ENCODE results near the gene RAI14. TPM values are rescaled to one million over a fixed set of nuclear protein-coding genes. Genes with fewer than 3 reads are reported as not detected.
A peak's percentile ranks its signal among the peaks of the same experiment; 100 is the strongest.

RAI14 gene
- total RNA-seq, 1 donor from 2014 or later: 92.7 TPM

DNA sequence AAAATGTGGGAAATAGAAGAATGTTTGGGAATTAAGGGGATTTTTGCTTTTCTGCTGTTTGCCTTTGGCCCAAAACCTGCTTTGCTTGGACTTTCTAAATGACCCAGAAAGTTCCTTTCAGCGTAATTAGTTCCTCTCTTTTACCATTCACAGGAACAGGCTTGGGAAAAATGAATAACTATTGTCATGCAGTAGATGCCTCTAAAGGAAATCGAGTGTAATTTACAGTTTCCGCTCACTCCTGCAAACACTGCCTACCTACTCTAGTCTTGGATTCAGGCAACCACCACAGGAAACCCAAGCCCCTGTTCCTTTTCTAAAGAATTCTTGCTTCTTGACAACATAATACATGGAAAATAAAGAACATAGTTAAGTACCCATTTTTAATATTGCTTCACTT lies 207.8 kb downstream of the RAI14 start:
- Mint-ChIP-seq H3K27ac (ENCODE audit: unreplicated experiment) (no peak overlapping the region), H3K36me3 (ENCODE audit: low read depth) (no peaks in the 10 kb centered on the region), H3K9me3 (no peaks in the 10 kb centered on the region), H3K4me3 (no peak overlapping the region), H3K27me3 (ENCODE audit: low read depth) (no peaks in the 10 kb centered on the region), H3K4me1 (peaks cover 13% of the 10 kb centered on the region)
- no peak for DNase-seq (ENCODE audit: low read depth, low spot score)
- TF ChIP-seq, protein P1, sequence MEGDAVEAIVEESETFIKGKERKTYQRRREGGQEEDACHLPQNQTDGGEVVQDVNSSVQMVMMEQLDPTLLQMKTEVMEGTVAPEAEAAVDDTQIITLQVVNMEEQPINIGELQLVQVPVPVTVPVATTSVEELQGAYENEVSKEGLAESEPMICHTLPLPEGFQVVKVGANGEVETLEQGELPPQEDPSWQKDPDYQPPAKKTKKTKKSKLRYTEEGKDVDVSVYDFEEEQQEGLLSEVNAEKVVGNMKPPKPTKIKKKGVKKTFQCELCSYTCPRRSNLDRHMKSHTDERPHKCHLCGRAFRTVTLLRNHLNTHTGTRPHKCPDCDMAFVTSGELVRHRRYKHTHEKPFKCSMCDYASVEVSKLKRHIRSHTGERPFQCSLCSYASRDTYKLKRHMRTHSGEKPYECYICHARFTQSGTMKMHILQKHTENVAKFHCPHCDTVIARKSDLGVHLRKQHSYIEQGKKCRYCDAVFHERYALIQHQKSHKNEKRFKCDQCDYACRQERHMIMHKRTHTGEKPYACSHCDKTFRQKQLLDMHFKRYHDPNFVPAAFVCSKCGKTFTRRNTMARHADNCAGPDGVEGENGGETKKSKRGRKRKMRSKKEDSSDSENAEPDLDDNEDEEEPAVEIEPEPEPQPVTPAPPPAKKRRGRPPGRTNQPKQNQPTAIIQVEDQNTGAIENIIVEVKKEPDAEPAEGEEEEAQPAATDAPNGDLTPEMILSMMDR (conservative IDR thresholded peaks at IDR 0.05): no peak

GRCh38 chr5:34865091-34865490 lies 209.0 kb downstream of the RAI14 start:
- Mint-ChIP-seq H3K27ac (ENCODE audit: unreplicated experiment) (no peak overlapping the region), H3K4me1 (peaks cover 23% of the 10 kb centered on the region), H3K36me3 (ENCODE audit: low read depth) (peaks cover 4% of the 10 kb centered on the region), H3K4me3 (no peak overlapping the region), H3K27me3 (ENCODE audit: low read depth) (no peaks in the 10 kb centered on the region), H3K9me3 (no peaks in the 10 kb centered on the region)
- no peak for DNase-seq (ENCODE audit: low read depth, low spot score)
- TF ChIP-seq, protein P1 (conservative IDR thresholded peaks at IDR 0.05): no peak

DNA sequence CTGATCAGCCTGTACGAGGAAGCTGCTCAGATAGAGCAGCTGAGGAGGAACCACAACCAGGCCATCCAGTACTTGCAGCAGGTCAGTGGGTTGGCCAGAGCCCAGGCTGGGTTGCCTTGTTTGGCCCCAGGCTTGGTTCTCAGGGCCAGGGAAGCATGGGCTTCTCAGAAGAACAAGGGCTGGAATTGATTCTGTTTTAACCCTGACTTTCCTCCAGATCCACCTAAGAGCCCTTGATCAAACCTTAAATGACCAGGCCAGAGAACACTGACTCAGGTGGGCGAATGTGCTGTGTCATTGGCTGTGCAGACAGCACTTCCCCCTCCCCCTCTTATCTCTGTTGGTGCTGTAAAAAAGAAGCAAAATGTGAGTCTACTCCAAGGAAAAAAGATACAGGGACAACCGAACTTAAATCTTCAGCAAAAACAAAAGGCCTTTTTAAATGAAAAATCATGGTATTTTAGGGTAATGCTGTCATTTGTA lies 210.9 kb downstream of the RAI14 start:
- DNase-seq (ENCODE audit: low read depth, low spot score): no peak
- Mint-ChIP-seq H3K27ac (ENCODE audit: unreplicated experiment) (no peak overlapping the region), H3K36me3 (ENCODE audit: low read depth) (peaks cover 10% of the 10 kb centered on the region), H3K9me3 (no peaks in the 10 kb centered on the region), H3K27me3 (ENCODE audit: low read depth) (no peaks in the 10 kb centered on the region), H3K4me3 (no peak overlapping the region), H3K4me1 (peaks cover 23% of the 10 kb centered on the region)
- TF ChIP-seq, protein P1 (conservative IDR thresholded peaks at IDR 0.05): no peak

DNA sequence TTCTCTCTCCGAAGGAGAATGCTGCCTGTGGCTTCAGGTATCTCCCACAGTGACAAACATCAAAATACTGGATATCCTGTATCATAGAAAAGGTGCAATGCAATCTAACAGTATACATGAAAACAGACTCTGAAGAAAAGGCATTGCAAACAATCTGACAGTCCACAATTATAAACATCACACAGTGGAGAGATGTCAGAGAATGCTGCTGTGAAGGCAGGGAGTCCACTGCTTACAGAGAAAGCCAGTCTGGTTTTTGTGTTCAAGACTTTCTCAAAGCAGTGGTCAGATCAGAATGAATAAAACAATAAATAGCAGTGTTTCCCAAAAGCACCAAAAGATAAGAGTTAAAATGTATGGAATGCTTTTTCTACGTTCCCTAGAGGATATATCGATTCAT lies 211.5 kb downstream of the RAI14 start:
- Mint-ChIP-seq H3K9me3 (no peaks in the 10 kb centered on the region), H3K27ac (ENCODE audit: unreplicated experiment) (no peak overlapping the region), H3K27me3 (ENCODE audit: low read depth) (no peaks in the 10 kb centered on the region), H3K4me3 (no peak overlapping the region), H3K4me1 (peaks cover 23% of the 10 kb centered on the region), H3K36me3 (ENCODE audit: low read depth) (peaks cover 10% of the 10 kb centered on the region)
- no peak for DNase-seq (ENCODE audit: low read depth, low spot score)
- TF ChIP-seq, protein P1 (conservative IDR thresholded peaks at IDR 0.05): no peak

DNA sequence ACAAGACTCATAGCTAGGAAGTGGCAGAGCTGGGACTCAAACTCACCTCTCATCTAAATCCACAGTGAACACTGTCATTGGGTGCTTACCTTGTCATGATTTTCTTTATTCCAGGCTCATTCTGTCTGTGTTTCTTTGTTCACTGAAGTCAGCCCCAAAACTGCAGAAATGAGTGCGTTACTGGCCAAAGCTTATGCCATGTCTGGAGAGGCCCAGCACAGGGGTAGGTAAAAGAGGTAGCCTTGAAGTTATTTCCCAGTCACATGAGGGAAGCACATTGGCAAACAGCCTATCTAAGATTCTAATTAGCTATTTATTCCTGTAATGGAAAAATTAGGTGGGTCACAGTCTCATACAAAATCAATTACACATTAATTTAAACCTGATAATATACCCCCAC lies 212.7 kb downstream of the RAI14 start:
- H3K36me3 Mint-ChIP-seq (ENCODE audit: low read depth): peaks cover 10% of the 10 kb centered on the region
- H3K27me3 Mint-ChIP-seq (ENCODE audit: low read depth): no peaks in the 10 kb centered on the region
- H3K9me3 Mint-ChIP-seq: no peaks in the 10 kb centered on the region
- H3K27ac Mint-ChIP-seq (ENCODE audit: unreplicated experiment): peak overlapping the region; percentile 81
- no peak overlapping the region for H3K4me3 Mint-ChIP-seq
- TF ChIP-seq, protein P1 (conservative IDR thresholded peaks at IDR 0.05): no peak
- peaks cover 23% of the 10 kb centered on the region for H3K4me1 Mint-ChIP-seq
- DNase-seq (ENCODE audit: low read depth, low spot score): no peak

GRCh38 chr5:34869256-34869655 lies 213.1 kb downstream of the RAI14 start:
- H3K4me1 Mint-ChIP-seq: peaks cover 23% of the 10 kb centered on the region
- H3K9me3 Mint-ChIP-seq: no peaks in the 10 kb centered on the region
- H3K36me3 Mint-ChIP-seq (ENCODE audit: low read depth): peaks cover 10% of the 10 kb centered on the region
- H3K27me3 Mint-ChIP-seq (ENCODE audit: low read depth): no peaks in the 10 kb centered on the region
- no peak overlapping the region for H3K4me3 Mint-ChIP-seq
- TF ChIP-seq, protein P1 (conservative IDR thresholded peaks at IDR 0.05): no peak
- peak overlapping the region; percentile 21 for H3K27ac Mint-ChIP-seq (ENCODE audit: unreplicated experiment)
- DNase-seq (ENCODE audit: low read depth, low spot score): no peak

Data from neural crest cell (in vitro differentiated cells).